ENCODE results near the gene PHOSPHO2. TPM values are rescaled to one million over a fixed set of nuclear protein-coding genes. Genes with fewer than 3 reads are reported as not detected.

PHOSPHO2 gene
- total and polyA plus RNA-seq, 10 of the 15 experiments (the other 5 are each of a cell fraction or from before 2014, with no cell fraction given): 2.7 to 7.6 (median 4.2) TPM

DNA sequence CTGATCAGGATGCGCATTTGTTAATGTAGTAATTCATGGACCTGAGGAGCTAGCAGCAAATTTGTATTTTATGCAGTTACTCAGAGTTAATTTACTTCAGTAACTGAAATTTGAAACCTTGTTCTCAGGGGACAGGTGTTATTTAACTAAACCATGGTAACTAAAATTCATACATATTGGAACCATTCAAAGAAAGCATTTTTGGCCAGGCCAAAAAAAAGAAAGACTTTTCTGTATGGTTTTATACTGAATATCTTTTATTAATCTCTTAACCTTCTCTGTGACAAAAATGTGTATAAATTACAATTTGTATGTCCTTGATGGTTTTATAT is 35.0 kb downstream of the PHOSPHO2 start:
- intact Hi-C loops (cut with micrococcal nuclease; ENCODE audit: unreplicated experiment) (no loop called here), in situ Hi-C loops (cut with MboI) (no loop called here)
- Histone ChIP-seq H3K9me3 (replicated peaks; ENCODE audit: control insufficient read depth, insufficient read depth, low read length) (no peaks in the 10 kb centered on the region), H3K36me3 (ENCODE audit: control insufficient read depth in 2 of 2, insufficient read depth in 2 of 2, low read length in 1 of 2) (no peaks in the 10 kb centered on the region), H3K4me3 (no peak overlapping the region), H3K4me1 (ENCODE audit: control insufficient read depth, insufficient read depth, low read length) (peaks cover 8% of the 10 kb centered on the region; the same call in 1 of the 2 replicates), H3K79me2 (ENCODE audit: control insufficient read depth, insufficient read depth, low read length) (no peaks in the 10 kb centered on the region; the same call in 1 of the 2 replicates), H3K9ac (ENCODE audit: control insufficient read depth, insufficient read depth, low read length) (no peak overlapping the region), H3K27ac (ENCODE audit: control insufficient read depth, insufficient read depth) (no peak overlapping the region), H3K27me3 (replicated peaks in 1 of 2; ENCODE audit: control insufficient read depth in 2 of 2, insufficient read depth in 2 of 2, low read length in 1 of 2) (no peaks in the 10 kb centered on the region), H4K20me1 (ENCODE audit: control insufficient read depth, insufficient read depth) (no peaks in the 10 kb centered on the region), H3K4me2 (ENCODE audit: control insufficient read depth, insufficient read depth) (no peak overlapping the region), H2AFZ (ENCODE audit: control insufficient read depth, low read depth, low read length) (no peak overlapping the region)
- ChIA-PET CTCF (no interaction called here), POLR2A (no interaction called here), SMC1A (ENCODE audit: uncharacterized antibody, unreplicated experiment) (no interaction called here), RAD21 (ENCODE audit: unreplicated experiment) (no interaction called here)
- FAIRE-seq (no peak), ATAC-seq (no peak), DNase-seq (ENCODE audit: low read depth, low spot score) (no peak)
- 94% methylated on average over 1 of the region's 1 CpG for WGBS (ENCODE audit: insufficient coverage, insufficient replicate concordance, low lambda C conversion rate, missing lambda C conversion rate)
- BruUV-seq (replicated peaks): no TSS peak
- TF ChIP-seq ATF3 (IDR thresholded peaks at IDR 0.05; ENCODE audit: borderline replicate concordance, extremely low read depth, low read depth, low read length) (no peak), ZBED1 (IDR thresholded peaks at IDR 0.05; ENCODE audit: borderline replicate concordance) (no peak), SMAD5 (IDR thresholded peaks at IDR 0.05; ENCODE audit: low read depth) (no peak), ZZZ3 (IDR thresholded peaks at IDR 0.05; ENCODE audit: control insufficient read depth, insufficient read length, low read depth) (no peak), CREM (IDR thresholded peaks at IDR 0.05; ENCODE audit: low read depth) (no peak), SUPT20H (IDR thresholded peaks at IDR 0.05; ENCODE audit: borderline replicate concordance, control insufficient read depth, low read depth, low read length) (no peak), TCF12 (IDR thresholded peaks at IDR 0.05; ENCODE audit: low read depth, low read length) (no peak), ZNF207 (IDR thresholded peaks at IDR 0.05; ENCODE audit: borderline replicate concordance) (no peak), ZNF622 (IDR thresholded peaks at IDR 0.05) (no peak)
- TF ChIP-seq, protein P1, sequence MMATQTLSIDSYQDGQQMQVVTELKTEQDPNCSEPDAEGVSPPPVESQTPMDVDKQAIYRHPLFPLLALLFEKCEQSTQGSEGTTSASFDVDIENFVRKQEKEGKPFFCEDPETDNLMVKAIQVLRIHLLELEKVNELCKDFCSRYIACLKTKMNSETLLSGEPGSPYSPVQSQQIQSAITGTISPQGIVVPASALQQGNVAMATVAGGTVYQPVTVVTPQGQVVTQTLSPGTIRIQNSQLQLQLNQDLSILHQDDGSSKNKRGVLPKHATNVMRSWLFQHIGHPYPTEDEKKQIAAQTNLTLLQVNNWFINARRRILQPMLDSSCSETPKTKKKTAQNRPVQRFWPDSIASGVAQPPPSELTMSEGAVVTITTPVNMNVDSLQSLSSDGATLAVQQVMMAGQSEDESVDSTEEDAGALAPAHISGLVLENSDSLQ (IDR thresholded peaks at IDR 0.05): no peak
- TF ChIP-seq, protein P2, sequence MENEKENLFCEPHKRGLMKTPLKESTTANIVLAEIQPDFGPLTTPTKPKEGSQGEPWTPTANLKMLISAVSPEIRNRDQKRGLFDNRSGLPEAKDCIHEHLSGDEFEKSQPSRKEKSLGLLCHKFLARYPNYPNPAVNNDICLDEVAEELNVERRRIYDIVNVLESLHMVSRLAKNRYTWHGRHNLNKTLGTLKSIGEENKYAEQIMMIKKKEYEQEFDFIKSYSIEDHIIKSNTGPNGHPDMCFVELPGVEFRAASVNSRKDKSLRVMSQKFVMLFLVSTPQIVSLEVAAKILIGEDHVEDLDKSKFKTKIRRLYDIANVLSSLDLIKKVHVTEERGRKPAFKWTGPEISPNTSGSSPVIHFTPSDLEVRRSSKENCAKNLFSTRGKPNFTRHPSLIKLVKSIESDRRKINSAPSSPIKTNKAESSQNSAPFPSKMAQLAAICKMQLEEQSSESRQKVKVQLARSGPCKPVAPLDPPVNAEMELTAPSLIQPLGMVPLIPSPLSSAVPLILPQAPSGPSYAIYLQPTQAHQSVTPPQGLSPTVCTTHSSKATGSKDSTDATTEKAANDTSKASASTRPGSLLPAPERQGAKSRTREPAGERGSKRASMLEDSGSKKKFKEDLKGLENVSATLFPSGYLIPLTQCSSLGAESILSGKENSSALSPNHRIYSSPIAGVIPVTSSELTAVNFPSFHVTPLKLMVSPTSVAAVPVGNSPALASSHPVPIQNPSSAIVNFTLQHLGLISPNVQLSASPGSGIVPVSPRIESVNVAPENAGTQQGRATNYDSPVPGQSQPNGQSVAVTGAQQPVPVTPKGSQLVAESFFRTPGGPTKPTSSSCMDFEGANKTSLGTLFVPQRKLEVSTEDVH (IDR thresholded peaks at IDR 0.05; ENCODE audit: low read depth, partially characterized antibody): no peak
- TF ChIP-seq, protein P3, sequence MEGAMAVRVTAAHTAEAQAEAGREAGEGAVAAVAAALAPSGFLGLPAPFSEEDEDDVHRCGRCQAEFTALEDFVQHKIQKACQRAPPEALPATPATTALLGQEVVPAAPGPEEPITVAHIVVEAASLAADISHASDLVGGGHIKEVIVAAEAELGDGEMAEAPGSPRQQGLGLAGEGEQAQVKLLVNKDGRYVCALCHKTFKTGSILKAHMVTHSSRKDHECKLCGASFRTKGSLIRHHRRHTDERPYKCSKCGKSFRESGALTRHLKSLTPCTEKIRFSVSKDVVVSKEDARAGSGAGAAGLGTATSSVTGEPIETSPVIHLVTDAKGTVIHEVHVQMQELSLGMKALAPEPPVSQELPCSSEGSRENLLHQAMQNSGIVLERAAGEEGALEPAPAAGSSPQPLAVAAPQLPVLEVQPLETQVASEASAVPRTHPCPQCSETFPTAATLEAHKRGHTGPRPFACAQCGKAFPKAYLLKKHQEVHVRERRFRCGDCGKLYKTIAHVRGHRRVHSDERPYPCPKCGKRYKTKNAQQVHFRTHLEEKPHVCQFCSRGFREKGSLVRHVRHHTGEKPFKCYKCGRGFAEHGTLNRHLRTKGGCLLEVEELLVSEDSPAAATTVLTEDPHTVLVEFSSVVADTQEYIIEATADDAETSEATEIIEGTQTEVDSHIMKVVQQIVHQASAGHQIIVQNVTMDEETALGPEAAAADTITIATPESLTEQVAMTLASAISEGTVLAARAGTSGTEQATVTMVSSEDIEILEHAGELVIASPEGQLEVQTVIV (IDR thresholded peaks at IDR 0.05; ENCODE audit: borderline replicate concordance, partially characterized antibody): no peak
- TF ChIP-seq, protein P4, sequence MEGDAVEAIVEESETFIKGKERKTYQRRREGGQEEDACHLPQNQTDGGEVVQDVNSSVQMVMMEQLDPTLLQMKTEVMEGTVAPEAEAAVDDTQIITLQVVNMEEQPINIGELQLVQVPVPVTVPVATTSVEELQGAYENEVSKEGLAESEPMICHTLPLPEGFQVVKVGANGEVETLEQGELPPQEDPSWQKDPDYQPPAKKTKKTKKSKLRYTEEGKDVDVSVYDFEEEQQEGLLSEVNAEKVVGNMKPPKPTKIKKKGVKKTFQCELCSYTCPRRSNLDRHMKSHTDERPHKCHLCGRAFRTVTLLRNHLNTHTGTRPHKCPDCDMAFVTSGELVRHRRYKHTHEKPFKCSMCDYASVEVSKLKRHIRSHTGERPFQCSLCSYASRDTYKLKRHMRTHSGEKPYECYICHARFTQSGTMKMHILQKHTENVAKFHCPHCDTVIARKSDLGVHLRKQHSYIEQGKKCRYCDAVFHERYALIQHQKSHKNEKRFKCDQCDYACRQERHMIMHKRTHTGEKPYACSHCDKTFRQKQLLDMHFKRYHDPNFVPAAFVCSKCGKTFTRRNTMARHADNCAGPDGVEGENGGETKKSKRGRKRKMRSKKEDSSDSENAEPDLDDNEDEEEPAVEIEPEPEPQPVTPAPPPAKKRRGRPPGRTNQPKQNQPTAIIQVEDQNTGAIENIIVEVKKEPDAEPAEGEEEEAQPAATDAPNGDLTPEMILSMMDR (IDR thresholded peaks at IDR 0.05 in 2 of 3, conservative IDR thresholded peaks at IDR 0.05 in 1 of 3; ENCODE audit: control insufficient read depth in 2 of 3, extremely low read depth in 1 of 3, insufficient read depth in 1 of 3, low read depth in 3 of 3, low read length in 3 of 3): no peak
- TF ChIP-seq, protein P5, sequence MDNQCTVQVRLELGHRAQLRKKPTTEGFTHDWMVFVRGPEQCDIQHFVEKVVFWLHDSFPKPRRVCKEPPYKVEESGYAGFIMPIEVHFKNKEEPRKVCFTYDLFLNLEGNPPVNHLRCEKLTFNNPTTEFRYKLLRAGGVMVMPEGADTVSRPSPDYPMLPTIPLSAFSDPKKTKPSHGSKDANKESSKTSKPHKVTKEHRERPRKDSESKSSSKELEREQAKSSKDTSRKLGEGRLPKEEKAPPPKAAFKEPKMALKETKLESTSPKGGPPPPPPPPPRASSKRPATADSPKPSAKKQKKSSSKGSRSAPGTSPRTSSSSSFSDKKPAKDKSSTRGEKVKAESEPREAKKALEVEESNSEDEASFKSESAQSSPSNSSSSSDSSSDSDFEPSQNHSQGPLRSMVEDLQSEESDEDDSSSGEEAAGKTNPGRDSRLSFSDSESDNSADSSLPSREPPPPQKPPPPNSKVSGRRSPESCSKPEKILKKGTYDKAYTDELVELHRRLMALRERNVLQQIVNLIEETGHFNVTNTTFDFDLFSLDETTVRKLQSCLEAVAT (IDR thresholded peaks at IDR 0.05): no peak
